GM12872 (cell line): ENCODE results near the gene C17orf100.

ENCODE experiments used
- CTCF ChIP-seq: IDR thresholded peaks from 3 replicates; pipeline ENCODE4 v1.5.1; 2011; ENCODE audit warnings: low read depth, mild to moderate bottlenecking, low read length, moderate library complexity; ENCODE audit not compliant: insufficient read depth

C17orf100 gene

GRCh38 chr17:6651354-6651918 is at the start of gene C17orf100, which contains the start of gene MED31:
Gene C17orf100, plus strand, starts transcription at chr17:6651762. Its CDS starts 152 bp downstream, at chr17:6651914.
Gene MED31, minus strand, starts transcription at chr17:6651605. Its CDS starts 77 bp downstream, at chr17:6651528.
- no peak for TF ChIP-seq CTCF

- no peak for TF ChIP-seq CTCF
These were observed 49.4 kb upstream of the C17orf100 start for GRCh38 chr17:6602141-6602540.

GRCh38 chr17:6603744-6604325 is 47.7 kb upstream of the C17orf100 start:
- no peak for TF ChIP-seq CTCF

GRCh38 chr17:6605142-6605541 is 46.4 kb upstream of the C17orf100 start:
- TF ChIP-seq CTCF: no peak

- TF ChIP-seq CTCF: no peak
These were observed 43.2 kb upstream of the C17orf100 start for GRCh38 chr17:6608321-6608720.

DNA sequence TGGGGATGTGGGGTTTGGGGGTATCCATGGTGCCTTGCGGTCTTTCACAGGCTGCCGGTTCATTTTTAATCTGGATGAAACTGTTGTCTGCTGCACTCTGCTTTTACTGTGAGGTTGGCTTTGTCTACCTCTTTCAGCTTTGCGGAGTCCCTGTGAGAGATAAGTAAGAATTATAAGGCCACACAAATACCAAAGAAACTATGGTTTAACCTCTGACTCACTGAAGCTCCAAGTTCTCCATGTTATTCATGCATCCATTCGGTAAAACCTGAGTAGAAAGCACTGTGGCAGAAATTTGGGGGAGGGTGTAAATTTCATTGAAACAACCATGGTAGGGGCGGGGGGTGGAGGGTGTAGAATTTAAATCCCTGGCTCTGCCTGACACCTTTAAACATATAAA is 41.6 kb upstream of the C17orf100 start:
- no peak for TF ChIP-seq CTCF

GRCh38 chr17:6611231-6611630 is 40.3 kb upstream of the C17orf100 start:
- TF ChIP-seq CTCF: no peak

- no peak for TF ChIP-seq CTCF
These were observed 27.6 kb upstream of the C17orf100 start for GRCh38 chr17:6623941-6624340.
